Trophoblast cell (in vitro differentiated cells and primary cell): ENCODE measurements around the gene PPP1R15A.
"Not testable (repeated sequence)": the region's sequence is repeated elsewhere in the genome, so short reads cannot be mapped to it uniquely, and the experiment has no call there.

Source experiments
- DNase-seq, 2 donors: peaks; one replicate each; pipeline ENCODE4 v3.0.0-alpha.2; 2016
- H2AFZ ChIP-seq: 2 replicates; pipeline ENCODE4 v1.6.1; 2013; ENCODE audit warnings: low read length, moderate library complexity, mild to moderate bottlenecking; ENCODE audit not compliant: insufficient read depth, poor library complexity
- H2AK5ac ChIP-seq: 2 replicates; pipeline ENCODE4 v1.6.1; 2013; ENCODE audit warnings: mild to moderate bottlenecking, low read length
- H2BK120ac ChIP-seq: 2 replicates; pipeline ENCODE4 v1.6.1; 2013; ENCODE audit warnings: low read length, mild to moderate bottlenecking, moderate library complexity; ENCODE audit not compliant: insufficient read depth, poor library complexity
- H2BK12ac ChIP-seq: 2 replicates; pipeline ENCODE4 v1.6.1; 2013; ENCODE audit warnings: mild to moderate bottlenecking, low read length, moderate library complexity
- H2BK5ac ChIP-seq: 2 replicates; pipeline ENCODE4 v1.6.1; 2013; ENCODE audit warnings: low read length, low read depth, moderate library complexity, mild to moderate bottlenecking; ENCODE audit not compliant: poor library complexity
- H3K14ac ChIP-seq: 2 replicates; pipeline ENCODE4 v1.6.1; 2013; ENCODE audit warnings: mild to moderate bottlenecking, low read length
- H3K18ac ChIP-seq: 2 replicates; pipeline ENCODE4 v1.6.1; 2013; ENCODE audit warnings: mild to moderate bottlenecking, low read length
- H3K23ac ChIP-seq: 2 replicates; pipeline ENCODE4 v1.6.1; 2013; ENCODE audit warnings: low read length
- H3K27ac ChIP-seq: 2 replicates; pipeline ENCODE4 v1.5.1; 2013; ENCODE audit warnings: low read depth, mild to moderate bottlenecking, inconsistent platforms, low read length, moderate library complexity
- H3K27me3 ChIP-seq: 2 replicates; pipeline ENCODE4 v1.6.1; 2013; ENCODE audit warnings: inconsistent platforms, mild to moderate bottlenecking, low read length, moderate library complexity; ENCODE audit not compliant: insufficient read depth
- H3K36me3 ChIP-seq, 2 experiments: 1 replicate in 1 of 2; 2 replicates in 1 of 2; pipeline ENCODE4 v1.6.1; 2013; ENCODE audit warnings: low read length in 2 of 2, mild to moderate bottlenecking in 2 of 2, moderate library complexity in 1 of 2; ENCODE audit not compliant: insufficient read depth in 2 of 2, control insufficient read depth in 1 of 2
- H3K4ac ChIP-seq: 2 replicates; pipeline ENCODE4 v1.6.1; 2013; ENCODE audit warnings: low read depth, mild to moderate bottlenecking, low read length, moderate library complexity
- H3K4me1 ChIP-seq, 2 experiments: 1 replicate in 1 of 2; 2 replicates in 1 of 2; pipeline ENCODE4 v1.6.1; 2013; ENCODE audit warnings: low read length in 2 of 2, mild to moderate bottlenecking in 2 of 2, moderate library complexity in 1 of 2; ENCODE audit not compliant: insufficient read depth in 2 of 2, control insufficient read depth in 1 of 2
- H3K4me2 ChIP-seq: 2 replicates; pipeline ENCODE4 v1.6.1; 2013; ENCODE audit warnings: inconsistent platforms, mild to moderate bottlenecking, low read length, moderate library complexity
- H3K4me3 ChIP-seq: 2 replicates; pipeline ENCODE4 v1.5.1; 2013; ENCODE audit warnings: mild to moderate bottlenecking, low read depth, low read length, inconsistent platforms
- H3K79me1 ChIP-seq: one replicate; pipeline ENCODE4 v1.6.1; 2013; ENCODE audit warnings: low read length
- H3K79me2 ChIP-seq: 2 replicates; pipeline ENCODE4 v1.6.1; 2013; ENCODE audit warnings: low read length, mild to moderate bottlenecking; ENCODE audit not compliant: control insufficient read depth, insufficient read depth, poor library complexity
- H3K9ac ChIP-seq: 2 replicates; pipeline ENCODE4 v1.6.1; 2013; ENCODE audit warnings: mild to moderate bottlenecking, low read length
- H3K9me3 ChIP-seq: 2 replicates; pipeline ENCODE4 v1.6.1; 2013; ENCODE audit warnings: low read depth, mild to moderate bottlenecking, control low read depth, inconsistent platforms, low read length; ENCODE audit not compliant: insufficient read depth
- H4K12ac ChIP-seq: 2 replicates; pipeline ENCODE4 v1.6.1; 2013; ENCODE audit warnings: low read depth, mild to moderate bottlenecking, low read length, moderate library complexity
- H4K8ac ChIP-seq: 2 replicates; pipeline ENCODE4 v1.6.1; 2013; ENCODE audit warnings: low read depth, mild to moderate bottlenecking, low read length, moderate library complexity
- H4K91ac ChIP-seq: one replicate; pipeline ENCODE4 v1.6.1; 2013; ENCODE audit warnings: low read depth, mild to moderate bottlenecking, low read length, moderate library complexity
- WGBS: extraction: QIAGEN DNeasy Blood & Tissue Kit; methylation state at CpG from one replicate; pipeline ENCODE4 v1.1.7; 2013; ENCODE audit warnings: missing lambda C conversion rate; ENCODE audit not compliant: insufficient read length, insufficient coverage; ENCODE audit errors: extremely low coverage; 5-methylcytosine and 5-hydroxymethylcytosine counted together

PPP1R15A gene

GRCh38 chr19:48868114-48868886, 3.9 kb upstream of the PPP1R15A start, which contains the start of gene PLEKHA4:
Gene PLEKHA4, minus strand, starts transcription at chr19:48868617. Its CDS starts 997 bp downstream, at chr19:48867620.
- H3K27me3 ChIP-seq: no peaks in the 10 kb centered on the region
- H3K79me1 ChIP-seq: peaks cover 15% of the 10 kb centered on the region
- H3K23ac ChIP-seq: no peak within 1 kb of the TSS
- DNase-seq: no peak
- peaks cover 9% of the 10 kb centered on the region for H3K79me2 ChIP-seq
- H4K8ac ChIP-seq: peak within 1 kb of the TSS; percentile 82
- peak within 1 kb of the TSS; percentile 75 for H4K12ac ChIP-seq
- H3K9ac ChIP-seq: no peak within 1 kb of the TSS
- H3K4me2 ChIP-seq: no peak within 1 kb of the TSS
- peaks cover 2 to 3% of the 10 kb centered on the region in 2 experiments for H3K36me3 ChIP-seq
- peaks cover 2 to 7% of the 10 kb centered on the region in 2 experiments for H3K4me1 ChIP-seq
- peak within 1 kb of the TSS; percentile 41 for H2BK120ac ChIP-seq
- H3K4ac ChIP-seq: no peak within 1 kb of the TSS
- H2BK12ac ChIP-seq: peak within 1 kb of the TSS; percentile 8
- H3K4me3 ChIP-seq: no peak within 1 kb of the TSS
- H2AFZ ChIP-seq: peak within 1 kb of the TSS; percentile 43
- peak within 1 kb of the TSS; percentile 9 for H3K14ac ChIP-seq
- H3K27ac ChIP-seq: no peak within 1 kb of the TSS
- H4K91ac ChIP-seq: peak within 1 kb of the TSS; percentile 60
- H3K9me3 ChIP-seq: peaks cover 2% of the 10 kb centered on the region
- H3K18ac ChIP-seq: peak within 1 kb of the TSS; percentile 25
- no CpG with 5 or more reads among the region's 11 CpGs for WGBS
- peak within 1 kb of the TSS; percentile 21 for H2BK5ac ChIP-seq
- peak within 1 kb of the TSS; percentile 24 for H2AK5ac ChIP-seq

DNA sequence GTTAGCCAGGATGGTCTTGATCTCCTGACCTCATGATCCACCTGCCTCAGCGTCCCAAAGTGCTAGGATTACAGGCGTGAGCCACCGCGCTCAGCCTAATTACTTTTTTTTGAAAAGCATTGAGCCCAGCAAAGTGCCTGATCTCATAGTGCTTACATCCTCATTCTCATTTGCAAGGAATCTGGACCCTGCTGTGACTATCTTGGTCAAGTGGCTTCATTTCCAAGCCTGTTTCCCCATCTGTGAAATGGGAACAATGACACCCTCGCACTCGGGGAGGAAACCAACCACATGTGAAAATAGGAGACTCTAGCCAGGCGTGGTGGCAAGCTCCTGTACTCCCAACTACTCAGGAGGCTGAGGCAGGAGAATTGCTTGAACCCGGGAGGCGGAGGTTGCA, 2.2 kb upstream of the PPP1R15A start:
- H2BK5ac ChIP-seq: no peak overlapping the region
- no peak overlapping the region for H2BK120ac ChIP-seq
- no peak for DNase-seq
- no peak overlapping the region for H3K14ac ChIP-seq
- H3K9ac ChIP-seq: no peak overlapping the region
- H3K4me2 ChIP-seq: no peak overlapping the region
- no peak overlapping the region for H2AK5ac ChIP-seq
- H3K9me3 ChIP-seq: peaks cover 2% of the 10 kb centered on the region
- H3K27ac ChIP-seq: no peak overlapping the region
- H3K79me2 ChIP-seq: peaks cover 21% of the 10 kb centered on the region
- peaks cover 19 to 20% of the 10 kb centered on the region in 2 experiments for H3K36me3 ChIP-seq
- no peak overlapping the region for H4K8ac ChIP-seq
- no peak overlapping the region for H3K4ac ChIP-seq
- H3K23ac ChIP-seq: no peak overlapping the region
- H4K91ac ChIP-seq: no peak overlapping the region
- H3K4me3 ChIP-seq: no peak overlapping the region
- H2BK12ac ChIP-seq: no peak overlapping the region
- WGBS: no CpG with 5 or more reads among the region's 9 CpGs
- H3K79me1 ChIP-seq: peaks cover 21% of the 10 kb centered on the region
- no peak overlapping the region for H4K12ac ChIP-seq
- no peak overlapping the region for H3K18ac ChIP-seq
- H2AFZ ChIP-seq: no peak overlapping the region
- no peaks in the 10 kb centered on the region for H3K27me3 ChIP-seq
- H3K4me1 ChIP-seq: peaks cover 17 to 22% of the 10 kb centered on the region in 2 experiments

- Histone ChIP-seq H2BK120ac (peak overlapping the region; percentile 30), H3K4me1 (peaks cover 24 to 28% of the 10 kb centered on the region in 2 experiments), H3K79me1 (peaks cover 21% of the 10 kb centered on the region)
Measured at GRCh38 chr19:48871471-48872181, 595 bp upstream of the PPP1R15A start.

DNA sequence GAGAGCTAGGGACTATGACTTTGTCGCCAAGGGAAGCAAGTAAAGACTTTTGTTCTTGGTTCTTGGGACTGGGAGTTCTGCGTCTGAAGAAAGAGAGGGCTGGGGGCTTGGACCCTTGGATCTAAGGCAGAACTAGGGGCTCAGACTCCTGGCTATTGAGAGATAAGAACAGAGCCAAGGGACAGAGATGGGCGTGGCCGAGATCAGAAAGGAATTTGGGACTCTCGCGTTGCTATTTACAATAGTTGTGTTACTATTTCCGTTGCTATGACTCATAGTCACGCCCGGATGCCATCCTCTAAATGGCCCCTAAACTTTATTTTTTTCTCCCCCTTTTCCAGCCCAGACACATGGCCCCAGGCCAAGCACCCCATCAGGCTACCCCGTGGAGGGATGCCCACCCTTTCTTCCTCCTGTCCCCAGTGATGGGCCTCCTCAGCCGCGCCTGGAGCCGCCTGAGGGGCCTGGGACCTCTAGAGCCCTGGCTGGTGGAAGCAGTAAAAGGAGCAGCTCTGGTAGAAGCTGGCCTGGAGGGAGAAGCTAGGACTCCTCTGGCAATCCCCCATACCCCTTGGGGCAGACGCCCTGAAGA, 759 bp downstream of the PPP1R15A start:
- H3K9me3 ChIP-seq: peaks cover 2% of the 10 kb centered on the region
- WGBS: no CpG with 5 or more reads among the region's 14 CpGs
- peaks cover 22% of the 10 kb centered on the region for H3K79me2 ChIP-seq
- H4K91ac ChIP-seq: peak overlapping the region; percentile 95
- peaks cover 24 to 28% of the 10 kb centered on the region in 2 experiments for H3K4me1 ChIP-seq
- H3K4me2 ChIP-seq: peak overlapping the region; percentile 81
- H3K27ac ChIP-seq: peak overlapping the region; percentile 84
- no peak overlapping the region for H3K23ac ChIP-seq
- H2BK5ac ChIP-seq: peak overlapping the region; percentile 94
- H3K27me3 ChIP-seq: no peaks in the 10 kb centered on the region
- peak overlapping the region; percentile 49 for H4K12ac ChIP-seq
- H2BK120ac ChIP-seq: peak overlapping the region; percentile 97
- peak overlapping the region; percentile 94 for H2AK5ac ChIP-seq
- H3K14ac ChIP-seq: peak overlapping the region; percentile 97
- peak overlapping the region; percentile 99 for H3K4ac ChIP-seq
- peak overlapping the region; percentile 96 for H3K9ac ChIP-seq
- H3K18ac ChIP-seq: peak overlapping the region; percentile 97
- peak overlapping the region; percentile 17 for H2BK12ac ChIP-seq
- H4K8ac ChIP-seq: peak overlapping the region; percentile 86
- H3K79me1 ChIP-seq: peaks cover 21% of the 10 kb centered on the region
- peaks cover 38 to 40% of the 10 kb centered on the region in 2 experiments for H3K36me3 ChIP-seq
- H2AFZ ChIP-seq: no peak overlapping the region
- peak; percentile 83 to 87 for DNase-seq
- H3K4me3 ChIP-seq: peak overlapping the region; percentile 96

More at GRCh38 chr19:48871471-48872181, 595 bp upstream of the PPP1R15A start:
- not testable (repeated sequence) for H4K91ac ChIP-seq, H3K18ac ChIP-seq, H2BK12ac ChIP-seq, H3K9me3 ChIP-seq, H3K27me3 ChIP-seq, H2AK5ac ChIP-seq, DNase-seq, H3K27ac ChIP-seq, H3K14ac ChIP-seq, H2BK5ac ChIP-seq, H3K4ac ChIP-seq, H3K9ac ChIP-seq, H3K4me3 ChIP-seq, H3K23ac ChIP-seq
- H3K79me2 ChIP-seq: peaks cover 22% of the 10 kb centered on the region
- H3K36me3 ChIP-seq: peaks cover 35% of the 10 kb centered on the region in 2 experiments
- peak overlapping the region; percentile 17 for H3K4me2 ChIP-seq
- H4K12ac ChIP-seq: peak overlapping the region; percentile 72
- H2AFZ ChIP-seq: peak overlapping the region; percentile 88
- no CpG with 5 or more reads among the region's 31 CpGs for WGBS
- peak overlapping the region; percentile 91 for H4K8ac ChIP-seq
